HL-60 (cell line): ENCODE data around the gene ST7.

Experiments
- DNase-seq, 2 experiments: peaks; one replicate each; pipeline ENCODE4 v3.0.0-alpha.2; 2010 to 2020; ENCODE audit warnings: low read depth in 1 of 2, low spot score in 1 of 2
- H3K27ac ChIP-seq: fragments of 250-450 bp; sonication (Bioruptor Pico); replicated peaks from 2 replicates; pipeline ENCODE4 v1.5.1; 2020; ENCODE audit warnings: mild to moderate bottlenecking, moderate library complexity
- H3K27me3 ChIP-seq: fragments of 250-450 bp; sonication (Bioruptor Pico); 2 replicates; pipeline ENCODE4 v1.5.1; 2021; ENCODE audit warnings: mild to moderate bottlenecking, moderate library complexity; ENCODE audit not compliant: insufficient read depth, poor library complexity, severe bottlenecking
- H3K4me3 ChIP-seq: replicated peaks from 2 replicates; pipeline ENCODE4 v1.5.1; 2011; ENCODE audit warnings: mild to moderate bottlenecking, control low read depth, low read length; ENCODE audit not compliant: insufficient read depth
- CTCF ChIP-seq: IDR thresholded peaks from one replicate; pipeline ENCODE4 v1.5.1; 2011; ENCODE audit warnings: low read length, control low read depth, inconsistent platforms; ENCODE audit not compliant: insufficient read depth
- GABPA ChIP-seq: IDR thresholded peaks from 2 replicates; pipeline ENCODE4 v1.6.1; 2012; ENCODE audit warnings: low read depth
- POLR2AphosphoS5 ChIP-seq: IDR thresholded peaks from 2 replicates; pipeline ENCODE4 v1.6.1; 2012; ENCODE audit warnings: low read depth
- REST ChIP-seq: IDR thresholded peaks from 2 replicates; pipeline ENCODE4 v1.6.1; 2012; ENCODE audit warnings: low read depth; ENCODE audit not compliant: insufficient replicate concordance
- SPI1 ChIP-seq: IDR thresholded peaks from 2 replicates; pipeline ENCODE4 v1.6.1; 2012; ENCODE audit warnings: low read depth, mild to moderate bottlenecking, borderline replicate concordance

Gene ST7

GRCh38 chr7:117229350-117229749 lies 276.0 kb downstream of the ST7 start:
- no peaks in the 10 kb centered on the region for H3K27me3 ChIP-seq
- TF ChIP-seq GABPA (no peak), REST (no peak), SPI1 (no peak), POLR2AphosphoS5 (no peak), CTCF (no peak)
- no peak for DNase-seq
- no peak overlapping the region for H3K27ac ChIP-seq
- H3K4me3 ChIP-seq, result no peak overlapping the region

GRCh38 chr7:117230276-117231046 lies 277.2 kb downstream of the ST7 start:
- H3K27me3 ChIP-seq, result no peaks in the 10 kb centered on the region
- TF ChIP-seq CTCF (no peak), GABPA (no peak), SPI1 (no peak), POLR2AphosphoS5 (no peak), REST (no peak)
- H3K27ac ChIP-seq, result no peak overlapping the region
- no peak for DNase-seq
- no peak overlapping the region for H3K4me3 ChIP-seq

GRCh38 chr7:117231047-117231359 lies 277.7 kb downstream of the ST7 start:
- DNase-seq, result no peak
- Histone ChIP-seq H3K4me3 (no peak overlapping the region), H3K27ac (no peak overlapping the region), H3K27me3 (no peaks in the 10 kb centered on the region)
- TF ChIP-seq SPI1 (no peak), GABPA (no peak)

GRCh38 chr7:117237646-117238045 lies 284.3 kb downstream of the ST7 start:
- Histone ChIP-seq H3K27me3 (no peaks in the 10 kb centered on the region), H3K4me3 (no peak overlapping the region), H3K27ac (no peak overlapping the region)
- TF ChIP-seq SPI1 (no peak; the same call in 1 of the 2 replicates), REST (no peak), CTCF (no peak), GABPA (no peak), POLR2AphosphoS5 (no peak)
- DNase-seq, result no peak
